Skeletal muscle cell (primary cell): ENCODE data around the gene SIGLEC14.
"Not testable (repeated sequence)": the region's sequence is repeated elsewhere in the genome, so short reads cannot be mapped to it uniquely, and the experiment has no call there.

Source experiments
- DNase-seq: peaks from one replicate; pipeline ENCODE4 v3.0.0-alpha.2; 2010; ENCODE audit warnings: low read depth
- H3K4me3 ChIP-seq: 2 replicates; pipeline ENCODE4 v1.5.1; 2011; ENCODE audit warnings: low read depth, mild to moderate bottlenecking, control low read depth, low read length, moderate library complexity

The SIGLEC14 gene, protein sequence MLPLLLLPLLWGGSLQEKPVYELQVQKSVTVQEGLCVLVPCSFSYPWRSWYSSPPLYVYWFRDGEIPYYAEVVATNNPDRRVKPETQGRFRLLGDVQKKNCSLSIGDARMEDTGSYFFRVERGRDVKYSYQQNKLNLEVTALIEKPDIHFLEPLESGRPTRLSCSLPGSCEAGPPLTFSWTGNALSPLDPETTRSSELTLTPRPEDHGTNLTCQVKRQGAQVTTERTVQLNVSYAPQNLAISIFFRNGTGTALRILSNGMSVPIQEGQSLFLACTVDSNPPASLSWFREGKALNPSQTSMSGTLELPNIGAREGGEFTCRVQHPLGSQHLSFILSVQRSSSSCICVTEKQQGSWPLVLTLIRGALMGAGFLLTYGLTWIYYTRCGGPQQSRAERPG

GRCh38 chr19:51646730-51647129 lies at the start of gene SIGLEC14:
TSS of gene SIGLEC14 (minus strand) at chr19:51646825. CDS start at chr19:51646759, 66 bp downstream.
- not testable (repeated sequence) for H3K4me3 ChIP-seq, DNase-seq

DNA sequence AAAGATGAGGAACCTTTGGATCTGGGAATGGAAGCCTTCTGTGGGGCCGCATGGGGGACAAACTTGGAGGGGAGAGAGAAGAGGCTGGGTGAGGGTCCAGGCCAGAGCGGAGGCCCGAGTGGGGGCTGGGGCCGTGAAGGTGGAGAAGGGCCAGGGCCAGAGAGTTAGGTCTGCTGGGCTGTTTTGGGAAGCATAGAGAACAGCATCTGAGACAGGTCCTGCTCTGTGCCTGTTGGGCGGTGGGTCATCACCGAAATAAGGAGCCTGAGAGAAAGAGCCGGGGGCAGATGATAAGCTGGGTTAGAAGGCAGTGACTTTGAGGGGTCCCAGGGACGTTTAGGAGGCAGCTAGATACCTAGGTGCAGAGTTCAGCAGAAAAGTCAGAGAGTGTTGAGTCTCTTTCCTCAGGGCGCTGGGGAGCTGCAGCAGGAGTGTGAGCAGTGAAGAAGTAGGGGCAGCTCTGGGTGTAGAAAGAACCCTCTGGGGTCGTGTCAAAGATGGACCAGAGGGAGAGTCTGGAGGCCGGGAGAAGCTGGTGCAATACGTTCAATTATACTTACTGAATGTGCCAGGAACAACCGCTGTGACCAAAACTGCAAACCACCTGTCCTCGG lies 49.2 kb upstream of the SIGLEC14 start:
- DNase-seq, result no peak

DNA sequence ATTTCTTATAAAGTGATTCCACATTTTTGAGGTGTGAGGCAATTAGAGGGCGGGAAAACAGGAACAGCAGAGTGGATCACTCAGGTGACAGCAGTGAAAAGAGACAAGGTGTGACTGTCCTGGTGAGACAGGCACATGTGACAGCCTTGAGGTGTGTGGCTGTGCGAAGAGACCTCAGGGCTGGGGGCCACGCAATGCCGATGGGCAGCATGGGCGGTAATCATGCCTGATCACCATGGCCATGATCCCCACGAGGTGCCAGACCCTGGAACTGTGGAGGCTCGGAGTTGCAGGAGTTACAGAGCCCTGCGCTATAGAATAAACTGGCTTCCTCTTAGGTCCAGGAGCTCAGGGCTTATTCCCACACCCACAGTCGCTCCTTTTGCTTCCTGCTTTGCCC lies 48.5 kb upstream of the SIGLEC14 start:
- no peak for DNase-seq

More for the DNA sequence above, 49.2 kb upstream of the SIGLEC14 start:
- no peak overlapping the region for H3K4me3 ChIP-seq

GRCh38 chr19:51694318-51695085 lies 47.9 kb upstream of the SIGLEC14 start:
- no peak for DNase-seq
- no peak overlapping the region for H3K4me3 ChIP-seq

More for the DNA sequence above, 48.5 kb upstream of the SIGLEC14 start:
- no peak overlapping the region for H3K4me3 ChIP-seq

DNA sequence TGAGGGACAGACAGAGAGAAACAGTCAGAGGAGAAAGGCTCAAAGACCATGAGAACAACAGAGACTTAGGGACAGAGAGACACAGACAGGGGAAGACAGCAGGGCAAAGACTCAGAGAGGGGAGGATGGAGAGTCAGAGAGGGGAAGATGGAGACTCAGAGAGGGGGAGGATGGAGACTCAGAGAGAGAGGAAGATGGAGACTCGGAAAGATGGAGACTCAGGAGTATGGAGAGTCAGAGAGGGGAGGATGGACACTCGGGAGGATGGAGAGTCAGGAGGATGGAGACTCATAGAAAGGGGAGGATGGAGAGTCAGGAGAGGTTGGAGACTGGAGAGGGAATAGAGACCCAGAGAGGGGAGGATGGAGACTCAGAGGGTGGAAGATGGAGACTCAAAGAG lies 47.2 kb upstream of the SIGLEC14 start:
- H3K4me3 ChIP-seq, result no peak overlapping the region
- DNase-seq, result no peak

DNA sequence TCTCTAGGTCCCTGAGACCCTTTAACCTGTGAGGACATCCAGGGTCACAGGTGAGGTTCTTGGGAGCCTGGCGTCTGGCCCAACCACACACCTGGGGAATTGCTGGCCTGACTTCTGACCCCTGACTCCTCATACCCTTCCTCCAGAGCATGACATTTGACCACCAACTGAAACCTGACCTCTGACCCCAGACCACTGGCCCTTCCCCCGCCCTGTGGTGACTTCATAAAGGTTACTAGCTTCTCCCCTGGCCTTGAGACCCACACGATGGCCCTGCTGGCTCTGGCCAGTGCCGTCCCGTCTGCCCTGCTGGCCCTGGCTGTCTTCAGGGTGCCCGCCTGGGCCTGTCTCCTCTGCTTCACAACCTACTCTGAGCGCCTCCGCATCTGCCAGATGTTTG lies 46.6 kb upstream of the SIGLEC14 start, which contains the start of gene SPACA6:
TSS of gene SPACA6 (plus strand) at position 71 of the 400 bp plus-strand sequence. CDS start at position 268, 197 bp downstream.
- peak within 1 kb of the TSS; percentile 88 for H3K4me3 ChIP-seq
- DNase-seq, result no peak

GRCh38 chr19:51692468-51692867 lies 45.8 kb upstream of the SIGLEC14 start:
- DNase-seq, result no peak
- H3K4me3 ChIP-seq, result peak overlapping the region; percentile 88

DNA sequence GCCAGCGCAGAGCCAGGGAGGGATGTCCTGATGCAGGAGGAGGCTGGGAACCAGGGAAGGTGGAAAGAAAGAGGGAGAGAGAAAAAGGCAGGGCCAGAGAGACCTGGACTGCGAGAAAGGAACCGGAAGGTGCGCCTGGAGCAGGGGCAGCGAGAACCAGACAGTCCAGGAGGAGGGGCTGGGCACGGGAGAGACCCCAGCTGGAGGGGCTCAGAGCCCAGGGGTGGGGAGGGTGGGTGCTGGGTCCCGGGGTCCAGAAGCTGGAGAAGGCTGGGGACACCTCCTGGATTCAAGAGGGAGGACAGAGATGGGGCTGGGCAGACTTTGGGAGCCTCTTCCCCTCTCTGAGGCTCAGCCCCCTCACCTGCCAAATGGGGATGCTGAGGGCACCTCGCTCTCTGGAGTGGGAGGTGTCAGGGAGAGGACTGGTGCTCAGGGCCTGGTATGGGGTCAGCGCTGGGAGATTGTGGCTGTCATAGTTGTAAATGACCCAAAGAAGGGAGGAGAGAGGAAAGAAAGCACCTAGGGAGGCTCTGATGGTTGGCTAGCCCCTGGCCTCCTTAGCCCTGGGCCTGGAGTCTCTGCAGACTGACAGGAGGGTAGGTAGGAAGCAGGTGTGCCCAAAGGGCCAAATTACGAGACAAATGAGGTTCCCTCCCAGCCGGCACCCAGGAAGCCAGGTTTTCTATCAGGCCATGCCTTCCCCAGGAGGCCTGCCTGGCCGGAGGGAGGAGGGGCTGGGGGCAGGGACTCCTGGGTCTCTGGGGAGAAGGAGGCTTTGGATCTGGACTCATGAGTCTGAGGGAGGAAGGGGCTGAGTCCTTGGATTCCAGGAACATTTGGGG lies 45.2 kb upstream of the SIGLEC14 start:
- H3K4me3 ChIP-seq, result peak overlapping the region; percentile 88

GRCh38 chr19:51691074-51691583 lies 44.5 kb upstream of the SIGLEC14 start:
- H3K4me3 ChIP-seq, result peak overlapping the region; percentile 88
- DNase-seq, result peak; percentile 37

More for the DNA sequence above, 45.2 kb upstream of the SIGLEC14 start:
- DNase-seq, result no peak

GRCh38 chr19:51690454-51691073 lies 43.9 kb upstream of the SIGLEC14 start:
- peak; percentile 56 for DNase-seq

GRCh38 chr19:51689751-51690453 lies 43.3 kb upstream of the SIGLEC14 start:
- H3K4me3 ChIP-seq, result peak overlapping the region; percentile 88
- DNase-seq, result no peak

More at GRCh38 chr19:51690454-51691073, 43.9 kb upstream of the SIGLEC14 start:
- peak overlapping the region; percentile 88 for H3K4me3 ChIP-seq

DNA sequence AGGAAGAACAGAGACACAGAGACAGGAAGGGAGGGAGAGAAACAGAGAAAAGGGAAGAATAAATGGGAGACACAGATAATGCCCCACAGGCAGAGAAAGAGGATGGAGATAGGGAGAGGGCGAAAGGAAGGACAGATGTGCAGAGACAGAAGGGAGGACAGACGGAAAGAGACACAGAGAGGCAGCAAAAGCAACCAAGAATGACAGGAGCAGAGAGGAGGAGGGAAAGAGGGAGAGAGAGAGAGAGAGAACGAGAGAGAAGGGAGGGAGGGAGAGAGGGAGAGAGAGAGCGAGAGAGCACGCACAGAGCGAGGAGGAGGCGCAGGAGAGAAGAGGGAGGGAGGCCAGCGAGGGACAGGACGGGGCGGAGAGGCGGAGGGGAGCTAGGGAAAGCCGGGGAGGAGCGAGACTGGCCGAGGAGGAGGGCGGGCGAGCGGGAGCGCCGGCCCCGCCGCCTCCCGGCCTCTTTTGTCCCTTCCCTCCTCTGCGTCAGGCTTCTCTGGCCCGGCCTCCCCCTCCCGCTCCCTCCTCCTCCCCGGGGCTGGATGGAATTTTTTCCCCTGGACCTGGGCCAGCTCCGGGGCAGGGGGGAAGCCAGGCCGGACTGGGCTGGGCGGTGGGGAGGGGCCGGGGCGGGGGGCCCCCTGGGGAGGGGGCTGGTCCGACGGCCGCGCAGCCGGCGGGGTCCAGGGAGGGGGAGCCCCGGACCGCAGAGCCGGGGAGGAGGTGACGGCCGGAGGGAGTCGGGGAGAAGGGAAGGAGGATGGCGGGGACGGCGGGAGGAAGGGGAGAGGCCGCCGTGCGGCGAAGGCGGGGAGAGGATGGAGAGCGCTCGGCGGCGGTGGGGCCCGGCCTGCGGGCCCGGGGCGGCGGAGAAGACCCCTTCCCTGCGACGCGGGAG lies 42.3 kb upstream of the SIGLEC14 start:
- DNase-seq, result peak; percentile 93
- H3K4me3 ChIP-seq, result peak overlapping the region; percentile 88

- H3K4me3 ChIP-seq, result peak overlapping the region; percentile 88
- no peak for DNase-seq
Measured at GRCh38 chr19:51687791-51688670, 41.4 kb upstream of the SIGLEC14 start.

- DNase-seq, result no peak
- H3K4me3 ChIP-seq, result no peak overlapping the region
Measured at GRCh38 chr19:51686171-51686570, 39.5 kb upstream of the SIGLEC14 start.

DNA sequence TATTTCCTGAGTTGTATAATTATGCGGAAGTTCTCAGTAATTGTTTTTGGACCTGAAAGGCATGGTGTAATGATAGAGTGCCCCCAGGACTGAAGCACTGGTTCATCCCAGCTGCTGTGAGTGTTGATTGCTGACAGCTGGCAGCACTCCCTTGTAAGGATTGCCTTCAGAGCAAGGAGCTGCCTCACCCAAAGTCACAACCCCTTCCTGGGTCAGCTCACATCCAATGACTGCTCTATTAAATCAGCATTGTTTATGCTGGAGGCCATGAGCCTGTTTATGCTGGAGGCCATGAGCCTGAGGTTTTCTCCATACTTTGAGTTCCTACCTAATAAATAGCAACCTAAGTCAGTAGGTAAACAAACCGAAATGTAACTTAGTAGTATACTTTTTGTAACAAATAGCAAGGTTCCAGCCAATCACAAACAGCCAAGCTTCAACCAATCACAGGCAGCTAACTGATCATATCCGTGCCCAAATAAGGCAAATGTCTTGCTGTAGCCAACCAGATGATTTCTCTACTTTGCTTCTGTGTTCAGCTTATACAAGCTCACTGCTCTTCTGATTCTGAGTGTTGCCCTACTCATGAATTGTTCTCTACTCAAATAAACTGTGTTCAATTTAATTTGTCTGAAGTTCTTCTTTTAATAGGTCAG lies 34.8 kb upstream of the SIGLEC14 start:
- no peak for DNase-seq
- no peak overlapping the region for H3K4me3 ChIP-seq
